Amniotic stem cell (primary cell): ENCODE results near the gene SERPINB8.

ENCODE experiments used
- DNase-seq: peaks from one replicate; lab custom pipeline; 2025; lab: John Stamatoyannopoulos, UW

Gene SERPINB8

DNA sequence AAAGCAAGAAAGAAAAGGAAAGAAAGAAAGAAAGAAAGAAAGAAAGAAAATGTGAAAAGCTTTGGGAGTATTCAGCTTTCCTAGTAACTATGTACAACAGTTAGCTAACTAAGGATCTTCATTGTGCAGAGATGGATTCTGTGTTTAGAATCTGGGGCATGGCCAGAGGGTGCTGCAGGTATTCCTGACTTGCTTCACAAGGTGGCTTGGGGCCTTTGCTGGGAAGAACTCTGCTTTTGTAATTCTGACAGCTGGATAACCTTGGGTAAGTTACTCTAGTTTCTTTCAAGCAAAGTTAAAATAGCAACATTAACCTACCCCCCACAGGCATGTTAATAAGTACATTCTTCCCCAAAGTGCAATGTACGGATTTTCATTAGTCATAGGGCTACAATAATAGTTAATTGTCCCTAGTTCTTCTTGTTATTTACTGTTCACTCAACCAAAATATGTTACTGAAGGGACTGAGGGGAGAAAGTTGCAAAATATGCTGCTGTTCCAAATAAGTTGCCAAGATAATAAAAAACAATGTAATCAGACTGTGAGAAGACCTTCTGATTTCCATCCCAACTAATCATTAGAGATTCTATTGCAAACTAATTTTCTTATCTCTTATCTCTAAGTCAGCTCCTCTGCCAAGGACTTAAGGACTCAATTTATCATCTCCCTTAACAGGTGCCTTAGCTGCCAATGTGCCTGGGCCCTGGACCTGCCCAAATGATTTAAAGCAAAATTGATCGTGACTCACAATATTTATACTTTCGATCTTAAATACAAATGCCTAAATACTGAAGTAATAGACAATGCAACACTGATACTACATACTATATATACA is 50.3 kb downstream of the SERPINB8 start:
- no peak for DNase-seq

DNA sequence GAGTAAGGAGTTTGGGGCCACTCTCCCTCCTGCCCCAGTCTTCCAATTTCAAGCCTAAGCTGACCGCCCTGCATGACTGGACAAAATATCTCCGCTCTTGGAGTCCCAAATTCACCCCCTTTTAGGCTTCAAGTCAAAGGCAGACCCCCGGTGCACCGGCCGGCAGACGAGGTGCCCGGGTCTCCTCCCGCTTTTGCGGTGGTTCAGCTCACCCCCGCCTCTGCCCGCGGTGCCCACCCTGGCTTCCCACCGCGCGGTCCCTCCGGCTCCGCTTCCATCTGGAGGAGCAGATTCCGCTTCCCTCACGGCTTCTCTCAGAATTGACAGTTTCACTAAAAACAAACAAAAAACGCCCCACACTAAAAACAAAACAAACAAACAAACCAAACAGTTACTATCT is 56.5 kb downstream of the SERPINB8 start:
- no peak for DNase-seq

DNA sequence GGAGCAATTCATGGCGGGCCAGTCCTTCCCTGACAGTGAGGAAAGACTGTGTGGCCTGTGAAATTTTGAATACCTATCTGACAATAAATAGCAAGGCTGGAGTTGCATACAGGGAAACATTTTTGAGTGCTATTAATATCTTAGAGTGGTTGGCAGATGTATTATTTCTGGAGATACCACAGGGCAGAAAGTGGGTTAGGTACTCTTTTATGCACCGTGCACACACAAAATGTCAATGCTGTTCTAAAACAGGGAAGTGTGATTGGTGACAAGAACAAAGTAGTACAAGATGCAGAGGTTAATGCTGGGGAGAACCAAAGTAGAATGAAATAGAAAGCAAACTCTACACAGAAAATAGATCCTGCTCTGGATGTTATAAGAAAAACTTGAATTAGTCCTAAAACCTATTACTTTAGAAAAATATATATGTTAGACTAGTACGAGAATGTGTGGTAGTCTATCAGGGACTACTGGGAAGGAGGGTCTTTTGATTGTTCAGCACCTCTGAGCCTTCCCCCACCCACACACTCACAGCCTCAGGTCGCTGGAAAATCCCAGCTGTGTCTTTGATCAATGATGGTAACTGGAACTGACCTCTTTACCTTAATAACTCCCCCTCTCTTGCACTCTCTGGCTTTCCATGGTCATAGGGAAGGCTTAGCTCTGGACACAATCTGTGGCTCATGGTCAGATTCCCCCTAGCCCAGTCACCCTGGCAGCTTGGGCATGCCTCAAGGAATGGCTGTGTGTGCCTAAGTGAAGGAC is 58.2 kb downstream of the SERPINB8 start:
- no peak for DNase-seq

DNA sequence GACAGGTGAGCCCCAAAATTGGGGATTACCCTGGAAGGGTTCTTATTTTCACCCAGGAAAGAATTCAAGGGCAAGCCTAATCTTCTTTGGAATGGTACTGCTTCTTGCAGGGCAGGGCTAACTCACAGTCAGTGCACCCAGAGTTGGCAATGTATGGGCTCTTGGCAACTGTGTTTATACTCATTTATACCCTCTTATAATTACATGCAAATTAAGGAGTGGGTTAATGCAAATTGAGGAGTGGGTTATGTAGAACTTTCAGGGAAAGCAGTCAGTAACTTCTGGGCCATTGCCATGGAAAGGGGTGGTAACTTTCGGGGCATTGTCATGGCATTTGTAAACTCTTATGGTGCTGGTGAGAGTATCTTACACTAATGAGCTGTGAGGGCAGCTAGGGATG is 59.2 kb downstream of the SERPINB8 start:
- no peak for DNase-seq

DNA sequence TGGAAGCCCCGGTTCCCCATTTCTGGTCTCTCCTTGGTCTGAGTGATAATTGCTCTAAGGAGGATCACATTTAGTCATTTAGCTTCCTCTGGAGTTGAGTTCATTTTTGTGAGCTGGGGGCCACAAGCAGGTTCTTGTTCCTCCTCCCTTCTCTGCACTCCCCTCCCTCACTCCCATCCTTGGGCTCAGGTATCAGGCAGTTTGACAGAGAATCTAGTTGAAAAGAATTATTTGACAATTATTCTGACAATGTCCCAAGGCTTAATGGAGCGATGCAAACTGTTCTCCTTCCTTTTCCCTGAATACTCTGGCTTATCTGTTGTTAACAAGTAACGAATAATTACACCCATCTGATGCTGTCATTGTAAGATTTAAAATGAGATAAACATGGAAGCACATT is 61.5 kb downstream of the SERPINB8 start:
- DNase-seq: no peak

DNA sequence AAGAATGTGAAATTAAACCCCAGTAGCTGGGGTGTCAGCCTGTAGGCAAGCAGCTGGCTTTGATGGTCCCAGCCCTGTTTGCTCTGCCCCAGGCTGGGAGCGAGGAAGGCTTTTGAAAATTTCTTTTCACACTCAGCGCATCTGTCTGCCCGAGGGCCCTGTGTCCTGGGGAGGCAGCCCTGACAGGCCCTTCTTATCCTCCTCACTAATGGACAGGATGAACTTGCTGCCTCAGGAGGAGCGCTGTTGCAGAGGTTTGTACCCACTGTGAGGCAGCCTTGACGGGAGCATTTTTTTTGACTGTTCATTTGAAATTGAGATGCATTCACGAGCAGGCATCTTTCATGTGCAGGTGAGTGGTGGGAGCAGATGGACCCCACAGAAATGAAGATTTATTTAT is 62.4 kb downstream of the SERPINB8 start:
- no peak for DNase-seq

DNA sequence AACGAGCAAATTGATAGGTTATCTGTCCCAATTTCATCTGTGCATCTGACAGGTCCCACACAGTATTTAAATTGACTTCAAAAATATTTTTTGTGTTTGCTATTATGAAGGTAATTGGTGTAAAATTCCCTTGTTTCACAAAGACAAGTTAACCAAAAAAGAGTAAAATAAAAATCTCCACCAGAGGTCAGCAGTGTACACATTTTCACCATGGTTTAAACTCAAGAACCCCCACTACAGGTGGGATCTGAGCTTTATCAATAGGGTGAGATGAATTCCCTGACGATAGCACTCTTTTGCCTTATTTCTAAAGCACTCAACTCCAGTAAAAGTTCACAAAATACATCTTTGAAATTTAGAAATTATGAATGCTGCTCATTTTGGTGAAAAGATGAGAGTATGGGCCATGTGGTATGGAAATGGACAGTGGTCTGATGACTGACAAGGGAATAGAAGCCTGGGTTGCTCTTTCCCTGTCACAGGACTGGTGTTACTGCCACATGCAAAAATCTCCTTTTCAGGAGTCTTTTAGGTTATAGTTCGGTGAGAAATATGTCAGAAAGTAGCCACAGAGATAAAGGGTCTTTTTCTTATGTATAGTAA is 68.0 kb downstream of the SERPINB8 start:
- no peak for DNase-seq
